ENCODE data around the gene HLA-DRB1.

DNA sequence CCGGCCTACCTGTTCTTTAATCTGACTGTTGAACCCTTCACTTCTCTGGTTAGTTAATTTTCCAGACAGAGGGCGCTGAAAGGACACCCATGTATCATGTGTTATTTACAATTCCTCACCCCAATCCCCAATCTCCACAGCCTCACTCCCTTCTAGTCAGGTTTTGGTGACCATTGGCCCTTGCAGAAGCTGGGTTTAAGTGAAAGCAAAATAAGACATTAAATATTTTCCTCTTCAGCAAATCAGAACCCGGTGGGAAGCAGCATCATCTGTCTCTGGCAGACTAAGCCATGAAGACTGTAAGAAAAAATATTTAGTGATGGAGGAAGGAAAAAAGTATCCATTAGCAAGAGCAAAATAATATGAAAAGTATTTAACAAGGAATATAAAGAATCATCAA, 38.2 kb upstream of the HLA-DRB1 start:
- no peak for TF ChIP-seq POLR2A (IDR thresholded peaks at IDR 0.05)
- TF ChIP-seq, protein P1, sequence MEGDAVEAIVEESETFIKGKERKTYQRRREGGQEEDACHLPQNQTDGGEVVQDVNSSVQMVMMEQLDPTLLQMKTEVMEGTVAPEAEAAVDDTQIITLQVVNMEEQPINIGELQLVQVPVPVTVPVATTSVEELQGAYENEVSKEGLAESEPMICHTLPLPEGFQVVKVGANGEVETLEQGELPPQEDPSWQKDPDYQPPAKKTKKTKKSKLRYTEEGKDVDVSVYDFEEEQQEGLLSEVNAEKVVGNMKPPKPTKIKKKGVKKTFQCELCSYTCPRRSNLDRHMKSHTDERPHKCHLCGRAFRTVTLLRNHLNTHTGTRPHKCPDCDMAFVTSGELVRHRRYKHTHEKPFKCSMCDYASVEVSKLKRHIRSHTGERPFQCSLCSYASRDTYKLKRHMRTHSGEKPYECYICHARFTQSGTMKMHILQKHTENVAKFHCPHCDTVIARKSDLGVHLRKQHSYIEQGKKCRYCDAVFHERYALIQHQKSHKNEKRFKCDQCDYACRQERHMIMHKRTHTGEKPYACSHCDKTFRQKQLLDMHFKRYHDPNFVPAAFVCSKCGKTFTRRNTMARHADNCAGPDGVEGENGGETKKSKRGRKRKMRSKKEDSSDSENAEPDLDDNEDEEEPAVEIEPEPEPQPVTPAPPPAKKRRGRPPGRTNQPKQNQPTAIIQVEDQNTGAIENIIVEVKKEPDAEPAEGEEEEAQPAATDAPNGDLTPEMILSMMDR (IDR thresholded peaks at IDR 0.05), result no peak
